NCI-H2227 (cell line): ENCODE data around the gene CISH.

Experiments used
- DNase-seq: peaks from one replicate; lab custom pipeline; 2025; ENCODE audit not compliant: unreplicated experiment; lab: John Stamatoyannopoulos, UW

The CISH gene

DNA sequence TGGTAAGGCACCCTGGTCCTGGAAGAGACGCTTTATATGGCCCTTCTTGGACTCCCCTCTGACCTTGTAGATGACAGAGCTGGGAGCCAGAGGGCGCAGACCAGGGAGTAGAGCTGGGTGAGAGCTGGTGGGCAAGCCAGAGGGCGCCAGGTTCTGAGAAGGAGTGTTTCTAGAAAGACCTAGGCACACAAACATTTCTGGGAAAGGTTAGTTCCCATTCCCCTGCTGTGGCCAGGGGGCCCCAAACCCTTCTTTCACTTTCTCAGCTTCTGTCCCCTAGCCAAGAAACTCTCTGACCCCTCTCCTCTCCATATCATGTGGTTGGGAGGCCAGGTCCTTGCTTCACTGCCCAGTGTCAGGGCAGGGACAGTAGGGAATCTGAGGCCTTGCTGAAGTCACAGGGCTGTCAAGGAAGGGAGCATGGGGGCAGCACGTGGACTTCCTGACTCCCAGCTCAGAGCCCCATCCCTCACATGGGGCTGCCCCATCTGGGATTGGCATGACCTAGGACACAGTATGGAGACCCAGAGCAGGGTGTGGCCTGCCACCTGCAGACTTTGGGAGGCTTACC lies 38.7 kb downstream of the CISH start:
- DNase-seq = no peak

- DNase-seq = peak; percentile 54
Measured at GRCh38 chr3:50572158-50572557, 39.4 kb downstream of the CISH start.

- DNase-seq = no peak
Measured at GRCh38 chr3:50571486-50571885, 40.1 kb downstream of the CISH start.

- no peak for DNase-seq
Measured at GRCh38 chr3:50570508-50571279, 40.9 kb downstream of the CISH start.

DNA sequence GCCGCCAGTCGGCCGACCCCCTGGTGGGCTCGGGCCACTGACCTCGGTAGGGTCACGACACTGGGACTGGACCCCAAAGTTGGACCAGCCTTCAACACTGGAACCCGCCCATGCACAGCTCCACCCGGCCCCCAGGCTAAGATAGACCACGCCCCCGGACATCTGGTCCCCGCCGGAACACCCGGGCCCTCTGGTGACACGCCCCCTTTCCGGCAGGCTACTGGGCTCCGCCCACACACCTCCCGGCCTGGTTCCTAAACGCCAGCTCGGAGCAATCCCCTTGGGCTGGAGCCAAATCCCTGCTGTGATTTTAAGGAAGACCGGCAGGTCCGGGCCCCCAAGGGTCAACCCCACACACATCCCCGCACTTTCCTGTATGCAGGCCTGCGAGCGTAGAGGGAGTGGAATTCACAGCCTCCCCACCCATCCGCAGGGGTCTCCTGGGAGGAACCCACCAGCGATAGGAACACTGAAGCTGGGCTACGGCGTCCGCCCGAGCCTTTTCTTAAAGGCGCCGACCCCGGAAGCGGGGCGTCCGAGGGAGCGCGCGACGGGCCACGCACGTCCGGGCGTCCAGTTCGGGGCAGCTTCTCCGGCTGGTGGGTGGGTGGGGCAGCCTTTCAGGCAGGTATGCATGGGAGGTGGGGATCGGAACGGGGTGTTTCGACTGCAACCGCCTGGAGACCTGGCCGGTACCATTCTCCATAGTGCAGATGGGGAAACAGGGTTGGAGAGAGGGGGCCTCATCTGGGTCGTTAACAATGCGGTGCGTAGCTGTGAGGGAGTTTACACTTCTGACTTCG lies 42.4 kb downstream of the CISH start, which contains the start of gene HEMK1:
HEMK1 (plus strand) TSS at position 576 of the 803 bp plus-strand sequence. CDS start 1,583 bp downstream, outside the sequence.
- DNase-seq = peak; percentile 93

- DNase-seq = peak; percentile 85
Measured at GRCh38 chr3:50567386-50568167, 44.0 kb downstream of the CISH start, which contains the start of gene C3orf18. TSS of gene C3orf18 (minus strand) at chr3:50567747. CDS start at chr3:50565699, 2,048 bp downstream.

- DNase-seq = no peak
Measured at GRCh38 chr3:50567011-50567385, 44.6 kb downstream of the CISH start.

GRCh38 chr3:50564321-50564720 lies 47.3 kb downstream of the CISH start:
- DNase-seq = no peak

GRCh38 chr3:50563867-50564266 lies 47.7 kb downstream of the CISH start:
- DNase-seq = no peak

- no peak for DNase-seq
Measured at GRCh38 chr3:50562861-50563260, 48.7 kb downstream of the CISH start.

- no peak for DNase-seq
Measured at GRCh38 chr3:50559702-50560101, 51.9 kb downstream of the CISH start.

- DNase-seq = peak; percentile 30
Measured at GRCh38 chr3:50557915-50558314, 53.7 kb downstream of the CISH start.

GRCh38 chr3:50557106-50557505 lies 54.5 kb downstream of the CISH start:
- DNase-seq = no peak
